GM18526 (cell line): Measurements from ENCODE around the gene HOMER1.

Experiments
- POLR2A ChIP-seq: IDR thresholded peaks from 3 replicates; pipeline ENCODE4 v1.6.1; 2011; ENCODE audit not compliant: insufficient read length; ENCODE audit errors: extremely low read depth

HOMER1 gene

GRCh38 chr5:79486116-79486515 is 27.8 kb downstream of the HOMER1 start:
- no peak for TF ChIP-seq POLR2A

GRCh38 chr5:79484731-79485130 is 29.2 kb downstream of the HOMER1 start:
- no peak for TF ChIP-seq POLR2A

DNA sequence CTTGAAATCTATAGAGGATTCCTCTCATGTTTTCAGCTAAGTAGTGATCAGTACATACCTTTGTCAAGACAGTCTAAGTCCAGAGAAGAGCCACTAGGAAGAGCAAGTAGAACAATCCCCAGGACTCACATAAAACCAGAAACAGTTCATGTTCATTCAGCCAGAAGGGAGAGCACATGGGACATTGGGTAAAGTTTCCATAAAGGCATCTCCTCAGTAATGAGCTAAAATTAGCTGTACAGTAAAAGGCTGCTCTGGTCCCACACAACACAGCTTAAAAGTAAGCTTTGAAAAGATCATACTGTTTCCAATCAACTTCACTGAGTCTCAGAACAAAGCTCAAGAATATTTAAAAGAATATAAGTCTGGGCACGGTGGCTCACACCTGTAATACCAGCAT is 32.4 kb downstream of the HOMER1 start:
- TF ChIP-seq POLR2A, result no peak

DNA sequence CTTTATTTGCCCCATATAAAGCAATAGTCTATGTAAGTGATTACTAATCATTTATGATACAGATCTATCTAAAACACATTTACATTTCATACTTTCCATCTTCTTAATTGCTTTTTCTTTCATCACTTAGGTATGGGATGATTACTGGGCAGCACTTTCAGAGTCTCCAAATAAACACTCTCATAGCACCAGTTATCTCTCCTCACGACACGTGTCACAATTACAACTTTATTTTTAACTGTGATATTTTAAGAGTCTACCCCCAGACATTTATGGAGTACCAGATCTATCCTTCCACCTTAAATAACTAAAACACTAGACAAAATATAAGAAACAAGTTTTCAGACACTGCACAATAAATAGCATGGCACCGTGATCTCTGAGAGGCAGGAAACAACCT is 32.9 kb downstream of the HOMER1 start:
- no peak for TF ChIP-seq POLR2A

- no peak for TF ChIP-seq POLR2A
Observed at GRCh38 chr5:79475152-79475466, 38.8 kb downstream of the HOMER1 start.

GRCh38 chr5:79474367-79475151 is 39.4 kb downstream of the HOMER1 start:
- no peak for TF ChIP-seq POLR2A

DNA sequence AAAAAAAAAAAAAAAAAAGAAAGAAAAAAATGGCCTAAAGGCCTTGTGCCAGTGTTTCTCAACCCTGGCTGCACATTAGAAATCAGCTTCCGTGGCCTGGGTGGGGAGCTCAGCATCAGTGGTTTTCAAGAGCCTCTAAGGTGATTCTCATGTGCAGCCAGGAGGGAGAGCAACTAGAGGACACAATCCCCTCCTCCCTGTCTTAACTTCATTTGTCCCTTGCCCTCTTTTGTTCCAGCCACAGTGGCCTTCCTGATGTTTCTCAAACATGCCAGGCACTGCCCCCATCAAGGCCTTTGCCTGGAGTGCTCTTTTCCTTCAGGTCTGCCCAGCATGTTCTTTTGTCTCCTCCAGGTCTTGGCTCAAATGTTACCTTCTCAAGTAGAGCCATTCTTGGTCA is 42.4 kb downstream of the HOMER1 start:
- no peak for TF ChIP-seq POLR2A

- no peak for TF ChIP-seq POLR2A
Observed at GRCh38 chr5:79464695-79465332, 49.1 kb downstream of the HOMER1 start.

DNA sequence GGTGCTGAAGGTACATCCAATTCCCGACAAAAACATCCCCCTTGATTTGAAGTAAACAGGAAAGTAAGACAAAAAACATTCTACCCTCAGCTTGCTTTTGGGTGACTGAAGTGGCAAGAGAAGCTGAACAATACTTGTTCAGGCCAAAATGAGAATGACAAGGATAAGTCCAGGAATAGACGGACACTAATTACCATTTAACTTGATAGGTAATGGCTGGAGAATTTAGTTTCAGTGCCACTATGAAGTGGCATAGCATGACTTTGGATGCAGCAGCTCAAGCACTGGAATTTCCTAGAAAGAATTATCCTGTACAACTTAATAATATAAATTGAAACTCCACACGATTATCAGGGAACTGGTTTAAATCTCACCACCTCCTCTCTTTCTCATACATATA is 49.7 kb downstream of the HOMER1 start:
- TF ChIP-seq POLR2A, result no peak

DNA sequence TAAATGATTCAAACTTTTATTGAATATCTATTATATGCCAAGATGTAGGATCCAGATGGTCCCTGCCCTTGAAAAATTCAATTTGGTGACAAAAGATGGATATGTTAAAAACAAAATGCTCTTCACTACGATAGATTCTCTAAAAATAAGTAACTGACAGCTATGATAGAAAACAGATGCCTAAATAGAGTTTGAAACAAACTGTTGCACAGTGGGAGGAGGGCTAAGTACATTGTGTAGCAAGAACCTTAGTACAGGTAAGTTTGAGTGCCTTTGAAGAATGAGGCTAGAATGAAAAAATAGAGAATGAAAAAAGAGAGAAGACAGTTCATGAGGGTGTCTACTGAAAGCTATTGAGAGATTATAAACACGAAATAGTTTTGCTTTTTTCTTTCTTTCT is 54.3 kb downstream of the HOMER1 start:
- no peak for TF ChIP-seq POLR2A

GRCh38 chr5:79456890-79457583 is 56.9 kb downstream of the HOMER1 start:
- no peak for TF ChIP-seq POLR2A

DNA sequence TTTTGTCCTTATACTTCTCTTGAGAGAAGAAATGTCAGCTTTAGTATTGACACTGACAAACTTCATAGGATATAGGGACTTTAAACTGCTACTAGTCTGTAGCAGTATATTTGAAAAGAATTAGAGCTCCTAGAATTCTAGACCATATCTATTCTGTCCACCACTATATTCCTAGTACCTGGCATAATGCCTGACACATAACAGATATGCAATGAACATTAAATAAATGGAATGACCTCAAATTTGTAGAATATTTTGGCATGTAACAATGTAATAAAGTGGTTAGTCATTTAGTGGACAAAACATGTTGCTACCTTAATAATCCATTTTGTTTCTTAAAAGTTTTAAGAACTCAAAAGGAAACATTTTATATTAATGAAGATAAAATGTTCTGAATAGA is 57.5 kb downstream of the HOMER1 start:
- no peak for TF ChIP-seq POLR2A

DNA sequence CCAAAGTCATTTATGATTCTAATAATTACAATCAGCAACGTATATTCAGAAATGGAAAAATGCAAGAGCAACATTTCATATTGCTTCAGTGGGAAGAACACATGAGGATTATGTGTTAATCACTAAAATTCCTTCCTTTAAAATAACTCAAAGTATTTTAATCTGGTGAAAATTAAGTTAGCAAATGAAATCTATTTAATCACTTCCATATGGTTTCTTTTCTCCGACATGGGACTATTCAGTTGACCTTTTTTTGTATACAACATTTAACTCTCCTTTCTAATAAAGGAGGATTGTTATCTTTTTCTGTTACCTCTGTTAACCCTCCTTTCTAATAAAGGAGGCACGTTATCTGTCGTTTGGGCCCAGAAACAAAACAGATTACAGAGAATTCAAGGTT is 59.9 kb downstream of the HOMER1 start:
- TF ChIP-seq POLR2A, result no peak

- no peak for TF ChIP-seq POLR2A
Observed at GRCh38 chr5:79448336-79448735, 65.6 kb downstream of the HOMER1 start.

DNA sequence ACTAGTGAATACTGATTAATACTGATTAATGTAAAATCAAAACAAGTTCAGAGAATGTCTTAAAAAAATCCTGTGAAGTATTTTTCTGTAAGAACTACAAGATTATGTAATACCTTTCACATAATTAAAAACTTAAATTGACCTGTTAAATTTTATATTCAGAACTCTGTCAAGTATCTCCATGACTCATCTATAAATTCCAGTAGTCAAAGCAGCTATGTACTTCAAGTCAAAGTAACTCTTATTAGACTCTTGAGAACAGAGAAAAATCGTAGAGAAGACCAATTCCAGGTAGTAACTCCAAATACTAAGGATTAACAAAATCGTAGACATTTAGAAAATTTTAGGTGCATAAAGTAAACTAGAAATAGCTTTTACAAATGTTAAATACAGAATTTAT is 77.1 kb downstream of the HOMER1 start:
- no peak for TF ChIP-seq POLR2A

- no peak for TF ChIP-seq POLR2A
Observed at GRCh38 chr5:79436224-79436623, 77.7 kb downstream of the HOMER1 start.
